Activated B cell treated with CpG ODN at 0.5 μM for 24 hours (primary cell): ENCODE measurements around the gene LDOC1. TPM values are rescaled to one million over a fixed set of nuclear protein-coding genes. Genes with fewer than 3 reads are reported as not detected.
A peak's percentile ranks its signal among the peaks of the same experiment; 100 is the strongest.
"Not testable (repeated sequence)": the region's sequence is repeated elsewhere in the genome, so short reads cannot be mapped to it uniquely, and the experiment has no call there.

Source experiments
- ATAC-seq: fragments of 200-7000 bp; cut with Tn5 transposase; one replicate; pipeline ENCODE4 v1.10.0; 2021; ENCODE audit warnings: low read depth, mild to moderate bottlenecking, moderate library complexity
- CTCF ChIA-PET: fragments of 350-600 bp; sonication (Branson Sonifier 250); formaldehyde crosslinking; loops from one replicate; lab custom pipeline; 2021; ENCODE audit warnings: antibody characterized with exemption; lab: Charles Lee
- POLR2A ChIA-PET: fragments of 350-600 bp; sonication (Branson Sonifier 250); formaldehyde crosslinking; loops from one replicate; lab custom pipeline; 2021; ENCODE audit warnings: antibody characterized with exemption; lab: Charles Lee
- DNase-seq: peaks from one replicate; pipeline ENCODE4 v3.0.0; 2022
- H3K27ac Mint-ChIP-seq: one replicate; pipeline ENCODE4 v1.8.0; 2020; ENCODE audit warnings: mixed read lengths
- H3K27me3 Mint-ChIP-seq: one replicate; pipeline ENCODE4 v1.8.0; 2021; ENCODE audit warnings: mixed read lengths
- H3K36me3 Mint-ChIP-seq: one replicate; pipeline ENCODE4 v1.8.0; 2021; ENCODE audit warnings: low read depth, mixed read lengths
- H3K4me1 Mint-ChIP-seq: one replicate; pipeline ENCODE4 v1.8.0; 2021; ENCODE audit warnings: mixed read lengths
- H3K4me3 Mint-ChIP-seq: one replicate; pipeline ENCODE4 v1.8.0; 2020; ENCODE audit warnings: mild to moderate bottlenecking, mixed read lengths
- H3K9me3 Mint-ChIP-seq: one replicate; pipeline ENCODE4 v1.8.0; 2020; ENCODE audit warnings: mixed read lengths
- CTCF ChIP-seq: fragments of 200-600 bp; IDR thresholded peaks from one replicate; pipeline ENCODE4 v1.8.0; 2022; ENCODE audit warnings: antibody characterized with exemption, mild to moderate bottlenecking
- intact Hi-C: fragments of 100-400 bp; cut with micrococcal nuclease; formaldehyde crosslinking; loops from one replicate; pipeline ENCODE4 v1.15.1; 2024
- total RNA-seq: library from RNA; stranded (reverse); gene quantifications from 2 replicates; pipeline ENCODE4 v1.2.3, GENCODE V29; 2022

Gene LDOC1
- 4.2 and 5.5 TPM in 2 replicates for total RNA-seq

- TF ChIP-seq CTCF: no peak
- DNase-seq (peak; percentile 60), ATAC-seq (peak; percentile 96)
- CTCF ChIA-PET: no interaction called here
- POLR2A ChIA-PET: no interaction called here
- peaks cover 11% of the 10 kb centered on the region for H3K4me1 Mint-ChIP-seq
- no peaks in the 10 kb centered on the region for H3K9me3 Mint-ChIP-seq
- no peaks in the 10 kb centered on the region for H3K36me3 Mint-ChIP-seq
- H3K27me3 Mint-ChIP-seq: no peaks in the 10 kb centered on the region
- intact Hi-C loops: loop anchor here (10.0 kb wide), 1 partner anchor 262 kb away; no protein-coding TSS in a partner anchor
- peak within 1 kb of the TSS; percentile 82 for H3K4me3 Mint-ChIP-seq
- peak within 1 kb of the TSS; percentile 50 for H3K27ac Mint-ChIP-seq
These were observed at the start of gene LDOC1 for GRCh38 chrX:141176586-141177451. TSS of gene LDOC1 (minus strand) at chrX:141177129. CDS start at chrX:141177021, 108 bp downstream.

- no peak for TF ChIP-seq CTCF
- no peak overlapping the region for H3K4me3 Mint-ChIP-seq
- intact Hi-C loops: no loop called here
- no peaks in the 10 kb centered on the region for H3K4me1 Mint-ChIP-seq
- no peaks in the 10 kb centered on the region for H3K36me3 Mint-ChIP-seq
- POLR2A ChIA-PET: no interaction called here
- H3K27ac Mint-ChIP-seq: no peak overlapping the region
- H3K27me3 Mint-ChIP-seq: no peaks in the 10 kb centered on the region
- no peak for DNase-seq
- CTCF ChIA-PET: no interaction called here
- ATAC-seq: no peak
- H3K9me3 Mint-ChIP-seq: peaks cover 4% of the 10 kb centered on the region
These were observed 44.7 kb upstream of the LDOC1 start for GRCh38 chrX:141221611-141222010.

- no peaks in the 10 kb centered on the region for H3K4me1 Mint-ChIP-seq
- CTCF ChIA-PET: no interaction called here
- POLR2A ChIA-PET: no interaction called here
- no peak overlapping the region for H3K27ac Mint-ChIP-seq
- no peak for DNase-seq
- H3K27me3 Mint-ChIP-seq: no peaks in the 10 kb centered on the region
- ATAC-seq: no peak
- peaks cover 4% of the 10 kb centered on the region for H3K9me3 Mint-ChIP-seq
- H3K36me3 Mint-ChIP-seq: no peaks in the 10 kb centered on the region
- TF ChIP-seq CTCF: no peak
- intact Hi-C loops: no loop called here
- no peak overlapping the region for H3K4me3 Mint-ChIP-seq
These were observed 43.5 kb upstream of the LDOC1 start for GRCh38 chrX:141220342-141221008.

GRCh38 chrX:141214196-141214595 lies 37.3 kb upstream of the LDOC1 start:
- ATAC-seq (no peak), DNase-seq (no peak)
- no peak overlapping the region for H3K4me3 Mint-ChIP-seq
- H3K27me3 Mint-ChIP-seq: no peaks in the 10 kb centered on the region
- H3K4me1 Mint-ChIP-seq: no peaks in the 10 kb centered on the region
- H3K9me3 Mint-ChIP-seq: peaks cover 4% of the 10 kb centered on the region
- no peak for TF ChIP-seq CTCF
- POLR2A ChIA-PET: no interaction called here
- intact Hi-C loops: no loop called here
- no peaks in the 10 kb centered on the region for H3K36me3 Mint-ChIP-seq
- CTCF ChIA-PET: no interaction called here
- H3K27ac Mint-ChIP-seq: no peak overlapping the region

- H3K36me3 Mint-ChIP-seq: no peaks in the 10 kb centered on the region
- intact Hi-C loops: no loop called here
- POLR2A ChIA-PET: no interaction called here
- CTCF ChIA-PET: no interaction called here
- no peak for TF ChIP-seq CTCF
- H3K9me3 Mint-ChIP-seq: no peaks in the 10 kb centered on the region
- no peak overlapping the region for H3K27ac Mint-ChIP-seq
- no peak overlapping the region for H3K4me3 Mint-ChIP-seq
- H3K27me3 Mint-ChIP-seq: no peaks in the 10 kb centered on the region
- DNase-seq (no peak), ATAC-seq (no peak)
- no peaks in the 10 kb centered on the region for H3K4me1 Mint-ChIP-seq
These were observed 25.0 kb upstream of the LDOC1 start for GRCh38 chrX:141201962-141202361.

GRCh38 chrX:141188573-141188972 lies 11.6 kb upstream of the LDOC1 start:
- CTCF ChIA-PET, DNase-seq, ATAC-seq, H3K36me3 Mint-ChIP-seq, POLR2A ChIA-PET, H3K9me3 Mint-ChIP-seq, intact Hi-C loops, H3K4me3 Mint-ChIP-seq, H3K27ac Mint-ChIP-seq, H3K4me1 Mint-ChIP-seq, H3K27me3 Mint-ChIP-seq: not testable (repeated sequence)
